NOMO-1 treated with dmso at 0.1 percent for 144 hours (cell line): ENCODE data around the gene FKBP14.

Experiments used
- DNase-seq: peaks from one replicate; lab custom pipeline; 2025; ENCODE audit not compliant: unreplicated experiment; lab: John Stamatoyannopoulos, UW

The FKBP14 gene

GRCh38 chr7:30034501-30034900 is 8.0 kb upstream of the FKBP14 start:
- no peak for DNase-seq

GRCh38 chr7:30032310-30033125 is 6.0 kb upstream of the FKBP14 start:
- peak; percentile 7 for DNase-seq

- no peak for DNase-seq
These were observed 3.2 kb upstream of the FKBP14 start for GRCh38 chr7:30029696-30030095.

- DNase-seq: no peak
These were observed 2.5 kb upstream of the FKBP14 start for GRCh38 chr7:30028749-30029635.

DNA sequence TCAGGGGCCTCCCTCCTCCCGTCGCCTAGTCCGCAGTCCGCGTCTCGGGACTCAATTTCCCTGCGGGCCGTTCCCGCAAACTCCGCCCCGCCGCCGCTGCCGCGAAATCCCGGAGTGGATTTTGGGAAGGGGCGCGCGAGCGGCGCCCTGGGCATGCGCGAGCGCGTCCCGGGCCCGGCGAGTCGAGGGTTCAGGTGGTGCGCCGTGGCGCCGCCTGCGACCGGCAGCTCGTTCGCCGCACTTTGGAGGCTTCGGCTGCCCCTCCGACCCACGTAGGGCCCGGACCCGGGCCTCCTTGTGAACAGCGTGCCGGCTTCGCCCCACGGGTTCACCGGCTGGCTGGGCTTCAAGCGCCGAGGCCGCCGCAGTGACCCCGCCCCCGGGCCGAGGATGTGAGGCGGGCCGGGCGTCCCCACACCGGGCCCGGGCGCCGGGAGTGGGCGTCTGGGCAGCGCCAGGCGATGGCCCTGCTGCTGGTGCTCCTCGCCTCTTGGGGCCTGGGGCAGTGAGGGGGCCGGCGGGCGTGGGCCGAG is 1.8 kb upstream of the FKBP14 start, which contains the start of gene PLEKHA8:
Gene PLEKHA8, plus strand, starts transcription at position 197 of the 533 bp plus-strand sequence. CDS start 351 bp downstream, outside the sequence.
- peak; percentile 84 for DNase-seq

DNA sequence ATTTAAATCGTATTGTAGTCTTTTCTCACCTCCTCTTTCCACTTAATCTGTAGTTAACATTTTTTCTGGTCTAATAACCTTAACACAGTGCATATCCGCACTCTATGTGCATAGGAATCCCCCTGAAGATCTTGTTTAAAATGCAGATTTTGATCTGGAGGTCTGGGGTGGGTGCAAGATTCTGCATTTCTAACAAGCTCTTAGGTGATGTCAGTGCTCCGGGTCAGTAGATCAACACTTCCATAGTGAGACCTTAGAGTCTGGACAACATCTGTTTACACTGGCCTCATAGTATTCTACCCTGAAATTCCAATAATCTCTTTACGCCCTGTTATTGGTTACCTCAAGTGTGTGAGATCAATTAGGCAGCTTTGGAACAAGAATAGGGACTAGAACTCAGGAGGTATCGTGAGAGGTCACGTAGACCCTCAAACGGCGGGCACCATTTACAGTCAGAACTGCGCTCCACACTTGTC is 1.3 kb upstream of the FKBP14 start:
- no peak for DNase-seq

- peak; percentile 51 for DNase-seq
These were observed 559 bp upstream of the FKBP14 start for GRCh38 chr7:30027065-30027456.

GRCh38 chr7:30023524-30023923 is 3.0 kb downstream of the FKBP14 start:
- no peak for DNase-seq

DNA sequence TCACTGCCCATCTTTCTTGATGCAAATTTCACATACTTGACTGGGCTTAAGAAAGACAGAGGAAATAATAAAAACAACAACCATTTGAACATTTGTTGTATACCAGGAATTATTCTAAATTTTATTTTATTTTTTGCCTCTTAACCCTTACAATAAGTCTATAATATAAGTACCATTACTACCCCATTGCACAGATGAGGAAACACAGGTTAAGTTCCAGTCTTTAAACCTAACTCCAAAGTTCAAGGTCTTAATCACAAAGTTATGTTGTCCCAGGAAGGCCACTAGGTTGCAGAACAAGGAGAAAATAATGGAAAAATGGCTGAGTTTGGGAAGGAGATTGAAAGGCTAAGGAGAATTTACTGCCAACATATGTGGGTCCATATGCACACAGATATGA is 3.5 kb downstream of the FKBP14 start:
- no peak for DNase-seq

DNA sequence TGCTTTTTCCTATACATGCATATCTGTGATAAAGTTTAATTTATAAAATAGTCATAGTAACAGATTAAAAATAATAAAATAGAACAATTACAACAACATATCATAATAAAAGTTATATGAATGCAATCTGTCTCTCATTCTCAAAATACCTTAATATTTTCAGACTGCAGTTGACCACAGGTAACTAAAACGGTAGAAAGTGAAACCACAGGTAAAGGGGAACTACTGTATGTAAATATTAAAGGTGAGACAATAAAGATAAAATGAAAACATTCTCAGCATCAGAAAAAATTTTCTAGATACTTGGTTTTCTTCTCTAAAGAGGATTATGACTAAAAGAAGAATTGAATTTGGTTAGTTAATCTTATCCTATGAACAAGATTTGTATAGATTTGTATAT is 6.0 kb downstream of the FKBP14 start:
- DNase-seq: no peak

GRCh38 chr7:30019960-30020359 is 6.5 kb downstream of the FKBP14 start:
- no peak for DNase-seq

- no peak for DNase-seq
These were observed 7.1 kb downstream of the FKBP14 start for GRCh38 chr7:30019387-30019786.

DNA sequence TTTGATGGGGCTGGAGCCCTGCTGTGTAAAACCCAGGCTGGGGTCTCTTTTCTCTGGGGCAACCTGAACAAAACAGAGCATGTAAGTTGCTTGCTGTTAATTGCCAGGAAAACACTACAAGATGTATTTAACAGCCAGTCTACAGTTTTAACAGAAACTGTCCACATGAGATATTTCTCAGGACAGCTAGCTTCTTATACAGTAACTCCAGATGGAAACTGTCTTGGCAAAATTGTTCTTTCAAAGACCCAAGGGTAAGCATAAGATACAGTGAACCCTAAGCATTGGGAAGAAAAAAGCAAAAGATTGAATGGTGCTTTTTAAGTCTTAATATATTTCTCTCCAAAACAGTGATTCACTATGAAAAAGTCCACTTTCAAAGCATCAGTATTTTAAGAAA is 8.1 kb downstream of the FKBP14 start:
- DNase-seq: no peak

GRCh38 chr7:30012757-30013156 is 13.7 kb downstream of the FKBP14 start:
- DNase-seq: no peak

- DNase-seq: no peak
These were observed 16.5 kb downstream of the FKBP14 start for GRCh38 chr7:30010021-30010420.

DNA sequence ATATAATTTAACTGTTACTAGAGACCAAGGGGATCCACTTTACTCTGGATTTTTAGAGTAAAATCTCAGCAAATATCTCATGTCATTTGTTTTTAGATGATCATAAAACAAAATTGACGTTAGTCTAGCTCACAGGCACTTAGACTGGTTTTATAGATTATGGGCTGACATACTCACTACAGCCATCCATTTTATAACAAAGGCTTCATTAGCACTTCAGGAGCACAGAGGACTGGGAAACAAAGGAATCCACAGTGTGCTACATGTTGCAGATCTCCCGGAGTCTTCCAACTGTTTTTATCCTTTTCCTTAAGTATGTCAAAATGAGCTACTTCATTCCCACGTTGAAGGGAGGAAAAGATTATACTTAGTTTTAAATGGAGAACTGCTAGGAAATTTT is 21.0 kb downstream of the FKBP14 start:
- no peak for DNase-seq

GRCh38 chr7:30003098-30003497 is 23.4 kb downstream of the FKBP14 start:
- no peak for DNase-seq

- no peak for DNase-seq
These were observed 24.5 kb downstream of the FKBP14 start for GRCh38 chr7:30001998-30002397.

- DNase-seq: no peak
These were observed 28.0 kb downstream of the FKBP14 start for GRCh38 chr7:29998489-29998888.

- no peak for DNase-seq
These were observed 30.2 kb downstream of the FKBP14 start for GRCh38 chr7:29996321-29996720.

- DNase-seq: no peak
These were observed 30.9 kb downstream of the FKBP14 start for GRCh38 chr7:29995652-29996051.

- DNase-seq: no peak
These were observed 33.4 kb downstream of the FKBP14 start for GRCh38 chr7:29993140-29993539.
